HG02623 (cell line): Measurements from ENCODE around the gene RRBP1.

Experiments
- ATAC-seq: cut with Tn5 transposase; IDR thresholded peaks from one replicate; pipeline ENCODE4 v1.9.1; 2021; ENCODE audit warnings: moderate library complexity; ENCODE audit not compliant: unreplicated experiment

Gene RRBP1

GRCh38 chr20:17612992-17613327 lies 69.1 kb downstream of the RRBP1 start:
- ATAC-seq = no peak

GRCh38 chr20:17612287-17612991 lies 69.6 kb downstream of the RRBP1 start:
- ATAC-seq = no peak

- ATAC-seq = no peak
Observed at GRCh38 chr20:17611540-17612286, 70.3 kb downstream of the RRBP1 start.

- no peak for ATAC-seq
Observed at GRCh38 chr20:17611290-17611539, 70.8 kb downstream of the RRBP1 start.

GRCh38 chr20:17610566-17611289 lies 71.3 kb downstream of the RRBP1 start:
- no peak for ATAC-seq

GRCh38 chr20:17609811-17610377 lies 72.1 kb downstream of the RRBP1 start:
- no peak for ATAC-seq

GRCh38 chr20:17608701-17609497 lies 73.1 kb downstream of the RRBP1 start:
- ATAC-seq = no peak

GRCh38 chr20:17606001-17606400 lies 76.0 kb downstream of the RRBP1 start:
- no peak for ATAC-seq

- ATAC-seq = no peak
Observed at GRCh38 chr20:17605131-17605660, 76.8 kb downstream of the RRBP1 start.

- ATAC-seq = no peak
Observed at GRCh38 chr20:17602493-17602892, 79.5 kb downstream of the RRBP1 start.

GRCh38 chr20:17601957-17602356 lies 80.1 kb downstream of the RRBP1 start:
- no peak for ATAC-seq

- ATAC-seq = no peak
Observed at GRCh38 chr20:17598013-17598550, 84.0 kb downstream of the RRBP1 start.

GRCh38 chr20:17595856-17596255 lies 86.2 kb downstream of the RRBP1 start:
- ATAC-seq = no peak

GRCh38 chr20:17594443-17594842 lies 87.6 kb downstream of the RRBP1 start:
- ATAC-seq = no peak

GRCh38 chr20:17593902-17594301 lies 88.1 kb downstream of the RRBP1 start:
- ATAC-seq = no peak

- no peak for ATAC-seq
Observed at GRCh38 chr20:17590245-17590644, 91.8 kb downstream of the RRBP1 start.

- ATAC-seq = no peak
Observed at GRCh38 chr20:17589161-17589834, 92.7 kb downstream of the RRBP1 start.

GRCh38 chr20:17587824-17588223 lies 94.2 kb downstream of the RRBP1 start:
- ATAC-seq = no peak

- no peak for ATAC-seq
Observed at GRCh38 chr20:17587148-17587547, 94.9 kb downstream of the RRBP1 start.

- no peak for ATAC-seq
Observed at GRCh38 chr20:17586250-17586649, 95.8 kb downstream of the RRBP1 start.
